Stomach smooth muscle (tissue), 2 donors: ENCODE results near the gene ARMH4.

ENCODE experiments used
- H3K27ac ChIP-seq: one replicate; pipeline ENCODE4 v1.7.0; 2013; ENCODE audit warnings: mild to moderate bottlenecking, low read length, inconsistent platforms
- H3K27me3 ChIP-seq, 2 donors: one replicate each; pipeline ENCODE4 v1.7.0; 2013; ENCODE audit warnings: low read length in 2 of 2; ENCODE audit not compliant: insufficient read depth in 2 of 2, control insufficient read depth in 1 of 2
- H3K36me3 ChIP-seq, 2 donors: one replicate each; pipeline ENCODE4 v1.7.0; 2013; ENCODE audit warnings: low read length in 2 of 2; ENCODE audit not compliant: control insufficient read depth in 2 of 2, insufficient read depth in 2 of 2
- H3K4me1 ChIP-seq: one replicate; pipeline ENCODE4 v1.7.0; 2013; ENCODE audit warnings: low read length; ENCODE audit not compliant: control insufficient read depth, insufficient read depth
- H3K4me3 ChIP-seq, 2 donors: one replicate each; pipeline ENCODE4 v1.7.0; 2013; ENCODE audit warnings: low read length in 2 of 2
- H3K9ac ChIP-seq, 2 donors: one replicate each; pipeline ENCODE4 v1.7.0; 2013; ENCODE audit warnings: low read length in 2 of 2, mild to moderate bottlenecking in 1 of 2
- H3K9me3 ChIP-seq, 2 donors: one replicate each; pipeline ENCODE4 v1.7.0; 2013; ENCODE audit warnings: low read length in 2 of 2; ENCODE audit not compliant: control insufficient read depth in 2 of 2
- donor health status: healthy.
- donor health status: Pancreatic carcinoma.

Gene ARMH4

DNA sequence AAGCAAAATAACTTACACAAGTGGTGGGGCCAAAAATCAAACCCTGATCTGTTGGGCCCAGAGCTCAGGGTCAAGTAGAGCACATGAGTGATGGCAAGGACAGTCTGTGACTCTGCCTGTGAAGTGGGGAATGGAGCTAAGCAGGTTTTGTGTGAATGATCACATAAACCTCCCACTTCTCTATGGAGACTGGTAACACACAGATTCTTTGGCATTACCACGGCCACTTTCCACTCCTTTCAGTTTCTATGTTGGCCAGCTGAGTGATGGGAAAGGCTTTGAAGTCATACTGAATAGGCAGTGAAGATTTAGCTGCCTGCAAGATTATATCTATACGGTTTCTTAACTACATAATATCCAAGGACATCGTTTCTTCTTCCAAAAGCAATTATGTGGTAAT is 97.9 kb downstream of the ARMH4 start:
- Histone ChIP-seq H3K36me3 (no peaks in the 10 kb centered on the region), H3K9ac (no peak overlapping the region), H3K4me1 (no peaks in the 10 kb centered on the region), H3K4me3 (no peak overlapping the region), H3K27me3 (no peaks in the 10 kb centered on the region), H3K27ac (no peak overlapping the region), H3K9me3 (no peaks in the 10 kb centered on the region)

GRCh38 chr14:58048219-58048618 is 103.8 kb downstream of the ARMH4 start:
- Histone ChIP-seq H3K27me3 (no peaks in the 10 kb centered on the region), H3K27ac (no peak overlapping the region), H3K9ac (no peak overlapping the region), H3K9me3 (peaks cover 0 to 4% of the 10 kb centered on the region in 2 donors), H3K4me3 (no peak overlapping the region), H3K36me3 (no peaks in the 10 kb centered on the region), H3K4me1 (no peaks in the 10 kb centered on the region)

- Histone ChIP-seq H3K4me1 (no peaks in the 10 kb centered on the region), H3K4me3 (no peak overlapping the region), H3K9me3 (no peaks in the 10 kb centered on the region), H3K9ac (no peak overlapping the region), H3K27ac (no peak overlapping the region), H3K36me3 (no peaks in the 10 kb centered on the region), H3K27me3 (no peaks in the 10 kb centered on the region)
Measured at GRCh38 chr14:58027904-58028303, 124.1 kb downstream of the ARMH4 start.

DNA sequence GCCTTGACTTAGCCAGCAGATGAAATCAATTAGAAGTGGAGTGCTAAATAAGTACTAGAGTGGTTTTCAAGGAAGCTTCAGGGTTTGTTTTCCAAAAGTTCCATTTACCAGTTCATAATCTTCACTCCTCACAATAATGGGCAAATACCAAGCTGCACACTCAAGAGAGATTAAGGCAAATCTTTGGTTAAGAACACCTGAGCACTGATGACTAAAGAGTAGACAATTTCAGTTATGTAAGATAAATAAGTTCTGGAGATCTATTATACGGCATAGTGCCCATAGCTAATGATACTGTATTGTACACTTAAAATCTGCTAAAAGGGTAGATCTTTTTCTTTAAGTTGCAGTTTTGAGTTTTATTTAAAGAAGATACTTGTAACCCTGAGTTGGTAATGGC is 125.0 kb downstream of the ARMH4 start:
- Histone ChIP-seq H3K4me1 (no peaks in the 10 kb centered on the region), H3K9me3 (no peaks in the 10 kb centered on the region), H3K36me3 (no peaks in the 10 kb centered on the region), H3K27ac (no peak overlapping the region), H3K27me3 (no peaks in the 10 kb centered on the region), H3K9ac (no peak overlapping the region), H3K4me3 (no peak overlapping the region)

DNA sequence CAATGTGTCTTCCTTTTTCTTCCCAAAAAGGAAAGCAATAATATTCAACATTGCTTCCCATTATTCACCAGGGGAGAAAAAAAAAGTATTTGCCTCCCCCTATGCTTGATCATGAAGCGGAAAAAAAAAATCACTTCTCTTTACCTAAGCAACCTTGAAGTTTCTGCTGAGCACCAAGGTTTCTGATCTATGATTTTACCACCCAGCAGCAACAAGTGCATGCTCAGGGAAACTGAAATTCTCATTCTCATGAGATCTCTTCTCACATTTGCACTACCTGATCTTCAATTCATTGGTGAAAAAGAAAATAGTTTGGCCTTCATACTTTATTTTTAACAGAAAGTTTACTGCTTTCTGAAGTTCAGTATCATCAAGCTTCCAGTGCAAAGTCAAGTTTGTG is 125.8 kb downstream of the ARMH4 start:
- no peaks in the 10 kb centered on the region for H3K9me3 ChIP-seq
- no peak overlapping the region for H3K9ac ChIP-seq
- H3K27me3 ChIP-seq: no peaks in the 10 kb centered on the region
- no peak overlapping the region for H3K4me3 ChIP-seq
- H3K4me1 ChIP-seq: no peaks in the 10 kb centered on the region
- no peaks in the 10 kb centered on the region for H3K36me3 ChIP-seq
- no peak overlapping the region for H3K27ac ChIP-seq

DNA sequence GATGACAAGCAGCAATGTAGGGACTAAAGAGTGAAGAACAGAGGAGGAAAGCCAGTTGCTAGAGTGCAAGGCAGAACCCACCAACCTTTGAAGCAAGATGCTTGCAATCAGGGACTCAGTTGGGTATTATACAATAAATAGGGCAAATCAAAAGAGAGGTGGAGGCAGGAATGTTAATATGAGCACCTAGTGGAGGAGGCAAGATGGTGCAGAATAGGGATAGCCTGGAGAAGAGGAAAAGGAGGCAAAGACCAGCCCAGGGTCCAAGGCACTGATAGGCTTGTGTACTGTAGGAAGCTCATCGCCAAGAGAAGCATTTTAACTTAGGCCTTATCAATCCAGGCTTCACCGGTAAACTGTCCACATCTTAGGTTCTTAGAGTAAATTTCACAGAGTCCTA is 137.2 kb downstream of the ARMH4 start:
- Histone ChIP-seq H3K27me3 (no peaks in the 10 kb centered on the region), H3K4me3 (no peak overlapping the region), H3K27ac (no peak overlapping the region), H3K9me3 (no peaks in the 10 kb centered on the region), H3K9ac (no peak overlapping the region), H3K36me3 (no peaks in the 10 kb centered on the region), H3K4me1 (no peaks in the 10 kb centered on the region)

DNA sequence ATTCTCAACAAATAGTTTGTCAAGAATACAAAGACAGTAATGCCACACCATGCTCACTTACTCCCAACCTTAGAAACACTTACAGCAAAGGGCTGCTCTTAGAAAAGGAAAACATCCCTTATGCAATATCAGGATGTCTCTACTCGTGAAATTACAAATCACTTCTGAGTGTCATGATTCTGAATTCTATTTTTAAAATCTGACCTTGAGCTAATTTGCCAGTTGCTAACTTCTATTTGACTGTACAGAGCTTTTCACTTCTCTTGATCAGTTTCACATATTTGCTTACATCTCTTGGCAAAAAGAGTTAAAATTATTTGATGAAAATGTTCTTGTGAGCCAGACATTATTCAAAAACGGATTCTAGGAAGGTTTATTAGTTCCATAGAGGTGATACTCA is 149.4 kb downstream of the ARMH4 start:
- Histone ChIP-seq H3K4me1 (no peaks in the 10 kb centered on the region), H3K27ac (no peak overlapping the region), H3K4me3 (no peak overlapping the region), H3K9me3 (no peaks in the 10 kb centered on the region), H3K9ac (no peak overlapping the region), H3K36me3 (no peaks in the 10 kb centered on the region), H3K27me3 (no peaks in the 10 kb centered on the region)

DNA sequence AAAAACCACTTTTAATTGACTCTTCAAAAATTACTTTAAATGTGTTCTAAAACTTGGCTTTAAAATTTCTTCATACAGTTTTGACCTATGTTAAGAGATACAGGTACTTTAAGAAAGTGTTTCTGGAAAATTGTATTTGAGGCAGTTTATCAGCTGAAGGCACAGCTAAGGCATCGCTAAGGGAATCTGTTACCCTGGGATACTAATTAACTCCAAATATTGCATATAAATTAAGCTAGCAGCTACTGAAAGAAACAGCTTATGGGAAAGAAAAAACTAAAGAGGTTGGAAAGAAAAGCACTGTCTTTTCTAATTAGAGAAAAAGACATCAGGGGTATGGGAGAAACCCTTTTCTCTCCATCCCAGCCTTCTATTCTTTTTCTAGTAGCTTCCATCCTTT is 152.0 kb downstream of the ARMH4 start:
- Histone ChIP-seq H3K9me3 (no peaks in the 10 kb centered on the region), H3K4me1 (no peaks in the 10 kb centered on the region), H3K9ac (no peak overlapping the region), H3K4me3 (no peak overlapping the region), H3K27ac (no peak overlapping the region), H3K36me3 (no peaks in the 10 kb centered on the region), H3K27me3 (no peaks in the 10 kb centered on the region)

GRCh38 chr14:57999471-57999870 is 152.5 kb downstream of the ARMH4 start:
- no peak overlapping the region for H3K4me3 ChIP-seq
- H3K9ac ChIP-seq: no peak overlapping the region

GRCh38 chr14:57998766-57999165 is 153.2 kb downstream of the ARMH4 start:
- Histone ChIP-seq H3K36me3 (no peaks in the 10 kb centered on the region), H3K9ac (no peak overlapping the region), H3K4me1 (no peaks in the 10 kb centered on the region), H3K4me3 (no peak overlapping the region), H3K27me3 (no peaks in the 10 kb centered on the region), H3K27ac (no peak overlapping the region), H3K9me3 (no peaks in the 10 kb centered on the region)

More at GRCh38 chr14:57999471-57999870, 152.5 kb downstream of the ARMH4 start:
- no peak overlapping the region for H3K27ac ChIP-seq
- no peaks in the 10 kb centered on the region for H3K36me3 ChIP-seq
- no peaks in the 10 kb centered on the region for H3K9me3 ChIP-seq
- H3K4me1 ChIP-seq: no peaks in the 10 kb centered on the region
- H3K27me3 ChIP-seq: no peaks in the 10 kb centered on the region

DNA sequence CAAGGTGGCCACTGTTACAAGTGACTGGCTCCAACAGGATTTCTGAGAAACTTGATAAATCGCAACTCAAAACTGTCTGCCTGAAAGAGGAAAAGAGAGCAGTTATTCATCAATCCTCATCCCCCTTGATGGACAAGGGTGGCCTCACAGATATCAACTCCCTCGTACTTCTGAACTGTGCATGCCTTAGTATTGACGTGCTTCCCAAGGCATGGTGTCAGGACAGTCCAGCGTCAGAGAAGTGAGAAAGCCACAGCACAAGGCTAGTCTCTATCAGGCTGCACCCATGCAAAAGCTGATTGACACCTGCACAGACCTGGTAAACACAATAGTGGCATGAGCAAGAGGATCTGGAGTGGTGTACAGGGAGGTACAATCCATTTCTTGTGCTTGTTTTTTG is 160.7 kb downstream of the ARMH4 start:
- Histone ChIP-seq H3K27ac (no peak overlapping the region), H3K36me3 (no peaks in the 10 kb centered on the region), H3K4me3 (no peak overlapping the region), H3K4me1 (no peaks in the 10 kb centered on the region), H3K27me3 (no peaks in the 10 kb centered on the region), H3K9me3 (no peaks in the 10 kb centered on the region), H3K9ac (no peak overlapping the region)

GRCh38 chr14:57988445-57988844 is 163.6 kb downstream of the ARMH4 start:
- Histone ChIP-seq H3K27ac (no peak overlapping the region), H3K36me3 (no peaks in the 10 kb centered on the region), H3K9me3 (no peaks in the 10 kb centered on the region), H3K4me1 (no peaks in the 10 kb centered on the region), H3K27me3 (no peaks in the 10 kb centered on the region), H3K4me3 (no peak overlapping the region), H3K9ac (no peak overlapping the region)
